ENCODE measurements around the gene RANBP17. TPM values are rescaled to one million over a fixed set of nuclear protein-coding genes. Genes with fewer than 3 reads are reported as not detected.
"Not testable (repeated sequence)": the region's sequence is repeated elsewhere in the genome, so short reads cannot be mapped to it uniquely, and the experiment has no call there.

Gene RANBP17
- total and polyA plus RNA-seq, 12 donors = 5.5 to 119 (median 22.2) TPM

DNA sequence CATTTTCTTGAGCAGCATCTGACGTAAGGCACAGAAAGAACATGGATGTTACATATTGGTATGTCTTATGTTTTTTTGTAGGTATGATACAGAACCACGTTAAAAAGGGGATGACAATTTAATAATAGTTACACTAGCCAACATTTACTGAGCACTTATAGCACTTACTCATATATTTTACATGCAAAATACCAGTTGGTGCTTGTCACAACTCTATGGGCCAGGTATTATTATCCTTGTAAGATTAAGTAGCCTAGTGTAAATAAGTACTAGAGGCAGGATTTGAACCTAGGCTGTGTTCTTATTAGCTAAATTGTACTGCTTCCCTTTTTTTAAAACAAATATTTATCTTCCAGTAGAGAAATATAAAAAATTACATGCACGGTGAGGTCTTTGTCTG is 83.5 kb downstream of the RANBP17 start:
- WGBS, 4 donors = 83 to 97% (median 93%) methylated on average over 3 of the region's 3 CpGs
- Histone ChIP-seq H3K9me3 (replicated peaks in 1 of 3) (no peaks in the 10 kb centered on the region), H3K4me3 (no peak overlapping the region), H3K27ac (no peak overlapping the region), H3K27me3 (no peaks in the 10 kb centered on the region), H3K36me3 (replicated peaks in 1 of 2) (no peaks in the 10 kb centered on the region), H3K4me1 (replicated peaks in 1 of 2) (no peaks in the 10 kb centered on the region)
- no peak for DNase-seq
- intact Hi-C loops (cut with DNase I) = no loop called here
- TF ChIP-seq POLR2A (IDR thresholded peaks at IDR 0.05) = no peak
- TF ChIP-seq, protein P1, sequence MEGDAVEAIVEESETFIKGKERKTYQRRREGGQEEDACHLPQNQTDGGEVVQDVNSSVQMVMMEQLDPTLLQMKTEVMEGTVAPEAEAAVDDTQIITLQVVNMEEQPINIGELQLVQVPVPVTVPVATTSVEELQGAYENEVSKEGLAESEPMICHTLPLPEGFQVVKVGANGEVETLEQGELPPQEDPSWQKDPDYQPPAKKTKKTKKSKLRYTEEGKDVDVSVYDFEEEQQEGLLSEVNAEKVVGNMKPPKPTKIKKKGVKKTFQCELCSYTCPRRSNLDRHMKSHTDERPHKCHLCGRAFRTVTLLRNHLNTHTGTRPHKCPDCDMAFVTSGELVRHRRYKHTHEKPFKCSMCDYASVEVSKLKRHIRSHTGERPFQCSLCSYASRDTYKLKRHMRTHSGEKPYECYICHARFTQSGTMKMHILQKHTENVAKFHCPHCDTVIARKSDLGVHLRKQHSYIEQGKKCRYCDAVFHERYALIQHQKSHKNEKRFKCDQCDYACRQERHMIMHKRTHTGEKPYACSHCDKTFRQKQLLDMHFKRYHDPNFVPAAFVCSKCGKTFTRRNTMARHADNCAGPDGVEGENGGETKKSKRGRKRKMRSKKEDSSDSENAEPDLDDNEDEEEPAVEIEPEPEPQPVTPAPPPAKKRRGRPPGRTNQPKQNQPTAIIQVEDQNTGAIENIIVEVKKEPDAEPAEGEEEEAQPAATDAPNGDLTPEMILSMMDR (IDR thresholded peaks at IDR 0.05) = no peak

DNA sequence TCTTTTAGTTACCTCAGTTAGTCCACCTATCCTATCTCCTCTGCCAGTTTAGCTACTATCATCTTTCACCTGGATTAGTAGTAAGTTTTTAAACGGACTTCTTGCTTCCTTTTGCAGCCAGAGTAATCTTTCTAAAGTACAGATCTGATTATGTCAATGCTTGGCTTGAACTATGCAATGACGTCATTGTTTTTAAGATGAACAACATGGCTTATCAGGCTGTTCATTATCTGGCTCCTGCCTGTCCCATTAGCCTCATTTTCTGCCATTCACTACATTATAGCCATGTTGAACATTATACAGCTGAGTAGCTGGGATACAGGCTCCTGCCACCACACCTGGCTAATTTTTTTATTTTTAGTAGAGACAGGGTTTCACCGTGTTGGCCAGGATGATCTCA is 98.7 kb downstream of the RANBP17 start:
- H3K9me3 ChIP-seq (replicated peaks in 1 of 3) = no peaks in the 10 kb centered on the region
- TF ChIP-seq, protein P1 (IDR thresholded peaks at IDR 0.05) = no peak
- no peak for TF ChIP-seq POLR2A (IDR thresholded peaks at IDR 0.05)
- 39 to 70% (median 53%) methylated on average over 3 of the region's 3 CpGs for WGBS, 4 donors
- no peaks in the 10 kb centered on the region for H3K4me1 ChIP-seq (replicated peaks in 1 of 2)
- H3K27ac ChIP-seq = no peak overlapping the region
- intact Hi-C loops (cut with DNase I) = no loop called here
- H3K27me3 ChIP-seq = no peaks in the 10 kb centered on the region
- H3K36me3 ChIP-seq (replicated peaks in 1 of 2) = no peaks in the 10 kb centered on the region
- no peak for DNase-seq
- no peak overlapping the region for H3K4me3 ChIP-seq

DNA sequence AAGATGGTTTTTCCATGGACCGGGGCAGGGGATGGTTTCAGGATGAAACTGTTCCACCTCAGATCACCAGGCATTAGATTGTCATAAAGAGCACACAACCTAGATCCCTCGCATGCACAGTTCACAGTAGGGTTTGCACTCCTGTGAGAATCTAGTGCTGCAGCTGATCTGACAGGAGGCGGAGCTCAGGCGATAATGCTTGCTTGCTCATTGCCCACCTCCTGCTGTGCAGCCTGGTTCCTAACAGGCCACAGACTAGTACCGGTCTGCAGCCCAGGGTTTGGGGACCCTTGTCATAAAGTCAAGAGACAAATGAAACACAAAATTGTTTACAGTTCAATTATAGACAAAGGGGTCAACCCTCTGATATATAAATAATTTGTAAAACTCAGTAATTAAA is 101.7 kb downstream of the RANBP17 start:
- Histone ChIP-seq H3K4me1 (replicated peaks in 1 of 2) (no peaks in the 10 kb centered on the region), H3K36me3 (replicated peaks in 1 of 2) (peaks cover 0 to 5% of the 10 kb centered on the region in 2 donors), H3K27me3 (no peaks in the 10 kb centered on the region), H3K9me3 (replicated peaks in 1 of 3) (no peaks in the 10 kb centered on the region), H3K27ac (no peak overlapping the region), H3K4me3 (no peak overlapping the region)
- DNase-seq = no peak
- WGBS, 4 donors = 74 to 88% (median 81%) methylated on average over 5 of the region's 5 CpGs
- TF ChIP-seq, protein P1 (IDR thresholded peaks at IDR 0.05) = no peak
- no peak for TF ChIP-seq POLR2A (IDR thresholded peaks at IDR 0.05)
- intact Hi-C loops (cut with DNase I) = no loop called here

DNA sequence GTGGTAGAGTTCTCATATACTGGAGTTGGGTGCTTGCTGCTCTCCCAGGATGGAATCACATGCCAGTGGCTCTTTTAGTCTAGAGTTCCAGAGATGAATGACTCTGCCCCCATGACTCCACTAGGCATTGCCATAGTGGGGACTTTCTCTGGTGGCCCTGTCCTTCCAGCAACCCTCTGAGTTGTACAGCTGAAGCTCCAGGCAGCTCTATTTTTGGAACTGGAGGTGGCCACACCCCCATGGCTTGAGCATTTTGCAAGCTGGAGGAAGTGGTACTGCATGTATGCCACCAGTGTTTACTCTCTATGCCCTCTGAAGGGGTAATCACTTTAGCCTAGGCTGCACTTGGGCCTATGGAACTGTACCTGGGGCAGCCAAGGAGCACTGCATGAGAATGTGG is 112.6 kb downstream of the RANBP17 start:
- no peaks in the 10 kb centered on the region for H3K9me3 ChIP-seq (replicated peaks in 1 of 3)
- no peaks in the 10 kb centered on the region for H3K36me3 ChIP-seq (replicated peaks in 1 of 2)
- intact Hi-C loops (cut with DNase I) = no loop called here
- no peaks in the 10 kb centered on the region for H3K4me1 ChIP-seq (replicated peaks in 1 of 2)
- TF ChIP-seq, protein P1 (IDR thresholded peaks at IDR 0.05) = no peak
- TF ChIP-seq POLR2A (IDR thresholded peaks at IDR 0.05) = no peak
- H3K4me3 ChIP-seq = no peak overlapping the region
- H3K27ac ChIP-seq = no peak overlapping the region
- H3K27me3 ChIP-seq = no peaks in the 10 kb centered on the region
- no peak for DNase-seq

DNA sequence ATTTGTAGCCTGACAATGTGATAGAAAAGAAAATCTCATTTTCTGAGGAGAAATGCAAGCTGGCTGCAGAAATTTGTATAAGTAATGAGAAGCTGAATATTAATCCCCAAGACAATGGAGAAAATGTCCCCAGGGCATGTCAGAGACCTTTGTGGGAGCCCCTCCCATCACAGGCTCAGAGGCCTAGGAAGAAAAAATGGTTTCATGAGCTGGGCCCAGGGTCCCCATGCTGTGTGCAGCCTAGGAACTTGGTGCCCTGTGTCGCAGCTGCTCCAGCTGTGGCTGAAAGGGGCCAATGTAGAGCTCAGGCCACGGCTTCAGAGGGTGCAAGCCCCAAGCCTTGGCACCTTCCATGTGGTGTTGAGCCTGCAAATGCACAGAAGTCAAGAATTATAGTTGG is 118.4 kb downstream of the RANBP17 start:
- H3K27ac ChIP-seq; H3K9me3 ChIP-seq (replicated peaks in 1 of 3); intact Hi-C loops (cut with DNase I); H3K36me3 ChIP-seq (replicated peaks in 1 of 2); H3K4me1 ChIP-seq (replicated peaks in 1 of 2); DNase-seq; H3K27me3 ChIP-seq; H3K4me3 ChIP-seq: not testable (repeated sequence)
- 99 to 100% (median 100%) methylated on average over 1 to 2 of the region's 2 CpGs; no CpG with 5 or more reads in 1 of the 4 donors for WGBS, 4 donors
